H1 (cell line): ENCODE data around the gene SPRYD4. TPM values are rescaled to one million over a fixed set of nuclear protein-coding genes. Genes with fewer than 3 reads are reported as not detected.
A peak's percentile ranks its signal among the peaks of the same experiment; 100 is the strongest.

Experiments used
- CTCF ChIA-PET: fragments of 300-600 bp; sonication (Branson Sonifier 250); formaldehyde crosslinking; loops from one replicate; lab custom pipeline; 2021; ENCODE audit not compliant: partially characterized antibody; lab: Charles Lee
- POLR2A ChIA-PET: fragments of 300-600 bp; sonication (Branson Sonifier 250); formaldehyde crosslinking; loops from one replicate; lab custom pipeline; 2021; ENCODE audit warnings: inconsistent platforms; ENCODE audit not compliant: partially characterized antibody; lab: Charles Lee
- DNase-seq, 2 experiments: peaks; one replicate each; pipeline versions ENCODE4 v3.0.0 to v3.0.0-alpha.2; 2010 to 2022; ENCODE audit warnings: low spot score in 2 of 2, low read depth in 1 of 2, mixed read lengths in 1 of 2
- FAIRE-seq: peaks from 2 replicates; lab custom pipeline; 2011; peaks lifted over from hg19 to GRCh38; lab: Jason Lieb, UNC
- H2AFZ ChIP-seq: 2 replicates; pipeline ENCODE4 v1.8.1; 2012; ENCODE audit warnings: low read length, inconsistent platforms
- H2AK5ac ChIP-seq: 2 replicates; pipeline ENCODE4 v1.6.1; 2013; ENCODE audit warnings: low read depth, low read length
- H2BK120ac ChIP-seq: replicated peaks from 2 replicates; pipeline ENCODE3; 2013; ENCODE audit warnings: low read depth, low read length, inconsistent platforms
- H2BK12ac ChIP-seq: 2 replicates; pipeline ENCODE4 v1.6.1; 2013; ENCODE audit warnings: low read depth, low read length
- H2BK15ac ChIP-seq: 2 replicates; pipeline ENCODE4 v1.6.1; 2013; ENCODE audit warnings: low read length
- H2BK20ac ChIP-seq: 2 replicates; pipeline ENCODE4 v1.6.1; 2013; ENCODE audit warnings: low read length
- H2BK5ac ChIP-seq: 2 replicates; pipeline ENCODE4 v1.6.1; 2013; ENCODE audit warnings: low read depth, low read length
- H3K14ac ChIP-seq: 2 replicates; pipeline ENCODE4 v1.6.1; 2013; ENCODE audit warnings: inconsistent platforms; ENCODE audit not compliant: insufficient read length
- H3K18ac ChIP-seq: 2 replicates; pipeline ENCODE4 v1.6.1; 2013; ENCODE audit warnings: low read length; ENCODE audit errors: extremely low read depth
- H3K23ac ChIP-seq: 2 replicates; pipeline ENCODE4 v1.6.1; 2013; ENCODE audit warnings: inconsistent platforms; ENCODE audit not compliant: insufficient read length
- H3K23me2 ChIP-seq: 2 replicates; pipeline ENCODE4 v1.6.1; 2013; ENCODE audit warnings: low read depth, low read length
- H3K27ac ChIP-seq: 2 replicates; pipeline ENCODE4 v1.6.1; 2011; ENCODE audit warnings: low read depth, low read length, inconsistent platforms
- H3K27me3 ChIP-seq, 4 experiments: replicated peaks in 1 of 4; 1 replicate in 1 of 4; 2 replicates in 3 of 4; pipeline versions ENCODE4 v1.6.1 to v1.8.1; 2011 to 2013; ENCODE audit warnings: low read length in 3 of 4, mild to moderate bottlenecking in 3 of 4, inconsistent platforms in 2 of 4, mixed read lengths in 2 of 4, moderate library complexity in 1 of 4; ENCODE audit not compliant: control insufficient read depth in 3 of 4, insufficient read depth in 3 of 4; ENCODE audit errors: extremely low read depth in 1 of 4
- H3K36me3 ChIP-seq, 4 experiments: 2 replicates each; pipeline versions ENCODE4 v1.6.1 to v1.8.1; 2011 to 2013; ENCODE audit warnings: mild to moderate bottlenecking in 4 of 4, low read length in 3 of 4, moderate library complexity in 2 of 4, control low read depth in 1 of 4, inconsistent platforms in 1 of 4; ENCODE audit not compliant: insufficient read depth in 4 of 4, control insufficient read depth in 2 of 4
- H3K4ac ChIP-seq: replicated peaks from 2 replicates; pipeline ENCODE3; 2013; ENCODE audit warnings: low read length, low read depth, mixed read lengths, inconsistent platforms; ENCODE audit not compliant: insufficient read length
- H3K4me1 ChIP-seq, 4 experiments: replicated peaks in 1 of 4; 1 replicate in 1 of 4; 2 replicates in 3 of 4; pipeline versions ENCODE4 v1.6.1 to v1.8.1; 2011 to 2013; ENCODE audit warnings: low read length in 3 of 4, inconsistent platforms in 2 of 4, mixed read lengths in 1 of 4; ENCODE audit not compliant: insufficient read depth in 4 of 4, control insufficient read depth in 3 of 4
- H3K4me2 ChIP-seq, 2 experiments: 2 replicates each; pipeline versions ENCODE4 v1.6.1 to v1.8.1; 2011 to 2013; ENCODE audit warnings: low read depth in 2 of 2, low read length in 2 of 2, control low read depth in 1 of 2, inconsistent platforms in 1 of 2, mild to moderate bottlenecking in 1 of 2; ENCODE audit not compliant: insufficient read depth in 1 of 2
- H3K4me3 ChIP-seq, 4 experiments: fragments of 200-600, 300-600 bp in 1 of 4; sonication (generic), shearing (Covaris generic), sonication (Bioruptor Twin) in 1 of 4; 2 replicates each; pipeline versions ENCODE4 v1.5.1 to v1.8.1; 2011 to 2016; ENCODE audit warnings: low read length in 4 of 4, low read depth in 3 of 4, control low read depth in 2 of 4, inconsistent platforms in 2 of 4, mild to moderate bottlenecking in 2 of 4, mixed read lengths in 1 of 4, moderate library complexity in 1 of 4; ENCODE audit not compliant: insufficient read depth in 2 of 4; ENCODE audit errors: extremely low read depth in 1 of 4
- H3K56ac ChIP-seq: replicated peaks from 2 replicates; pipeline ENCODE3; 2013; ENCODE audit warnings: low read depth, mild to moderate bottlenecking, mixed read lengths, low read length, inconsistent platforms; ENCODE audit not compliant: insufficient read length
- H3K79me1 ChIP-seq: 2 replicates; pipeline ENCODE4 v1.6.1; 2013; ENCODE audit warnings: low read depth, low read length, control low read depth
- H3K79me2 ChIP-seq, 2 experiments: 2 replicates each; pipeline versions ENCODE4 v1.6.1 to v1.8.1; 2012 to 2013; ENCODE audit warnings: low read length in 2 of 2, mild to moderate bottlenecking in 2 of 2, inconsistent platforms in 1 of 2; ENCODE audit not compliant: insufficient read depth in 2 of 2, control insufficient read depth in 1 of 2
- H3K9ac ChIP-seq, 4 experiments: replicated peaks in 1 of 4; 1 replicate in 1 of 4; 2 replicates in 3 of 4; pipeline versions ENCODE4 v1.6.1 to v1.8.1; 2011 to 2013; ENCODE audit warnings: low read depth in 3 of 4, low read length in 3 of 4, control low read depth in 2 of 4, mild to moderate bottlenecking in 2 of 4, moderate library complexity in 2 of 4, inconsistent platforms in 1 of 4; ENCODE audit errors: extremely low read depth in 1 of 4
- H3K9me3 ChIP-seq, 2 experiments: 2 replicates each; pipeline versions ENCODE4 v1.6.1 to v1.8.1; 2012 to 2013; ENCODE audit warnings: mild to moderate bottlenecking in 2 of 2, moderate library complexity in 2 of 2, control low read depth in 1 of 2, inconsistent platforms in 1 of 2, low read depth in 1 of 2, low read length in 1 of 2, mixed read lengths in 1 of 2; ENCODE audit not compliant: insufficient read depth in 2 of 2
- H4K20me1 ChIP-seq, 2 experiments: replicated peaks in 1 of 2; 2 replicates each; pipeline versions ENCODE3 to v1.8.1; 2011 to 2013; ENCODE audit warnings: inconsistent platforms in 2 of 2, low read length in 2 of 2, mild to moderate bottlenecking in 1 of 2; ENCODE audit not compliant: insufficient read depth in 2 of 2, control insufficient read depth in 1 of 2
- H4K5ac ChIP-seq: 2 replicates; pipeline ENCODE4 v1.6.1; 2013; ENCODE audit warnings: low read length, low read depth, mixed read lengths, inconsistent platforms; ENCODE audit not compliant: insufficient read length
- H4K8ac ChIP-seq: 2 replicates; pipeline ENCODE4 v1.8.0; 2013; ENCODE audit warnings: mild to moderate bottlenecking, moderate library complexity, low read length, inconsistent platforms; ENCODE audit not compliant: insufficient read depth; ENCODE audit errors: extremely low read depth
- H4K91ac ChIP-seq: replicated peaks from 2 replicates; pipeline ENCODE3; 2013; ENCODE audit warnings: low read length, mixed read lengths, inconsistent platforms; ENCODE audit not compliant: insufficient read length
- ATF2 ChIP-seq: IDR thresholded peaks from 2 replicates; pipeline ENCODE4 v1.6.1; 2012; ENCODE audit warnings: low read length, inconsistent platforms
- E2F6 ChIP-seq: IDR thresholded peaks from 2 replicates; pipeline ENCODE4 v1.6.1; 2012; ENCODE audit warnings: inconsistent platforms
- POLR2AphosphoS5 ChIP-seq: IDR thresholded peaks from 2 replicates; pipeline ENCODE4 v1.6.1; 2011; ENCODE audit warnings: low read depth, low read length
- RBBP5 ChIP-seq: IDR thresholded peaks from 2 replicates; pipeline ENCODE4 v1.7.1; 2012; ENCODE audit warnings: low read depth, mild to moderate bottlenecking, inconsistent platforms, low read length, moderate library complexity, borderline replicate concordance
- SP2 ChIP-seq: IDR thresholded peaks from 2 replicates; pipeline ENCODE4 v1.6.1; 2012; ENCODE audit warnings: mild to moderate bottlenecking, low read length, inconsistent platforms
- SUZ12 ChIP-seq: fragments of 200-600 bp; sonication (generic); IDR thresholded peaks from 2 replicates; pipeline ENCODE4 v1.6.1; 2012; ENCODE audit warnings: mild to moderate bottlenecking, inconsistent platforms, low read length, moderate library complexity, mixed read lengths
- TBP ChIP-seq: IDR thresholded peaks from 2 replicates; pipeline ENCODE4 v1.6.1; 2011; ENCODE audit warnings: low read depth, low read length, improper control_type of control experiment
- ZNF274 ChIP-seq: IDR thresholded peaks from 2 replicates; pipeline ENCODE4 v1.7.0; 2012; ENCODE audit warnings: low read length, borderline replicate concordance; ENCODE audit errors: extremely low read depth
- WGBS, 2 experiments: shearing (Covaris generic) in 1 of 2; methylation state at CpG; one replicate each; pipeline versions ENCODE4 v1.1.6 to v1.1.7; 2013 to 2015; ENCODE audit warnings: low lambda C conversion rate in 2 of 2, mixed read lengths in 2 of 2, inconsistent platforms in 1 of 2, low coverage in 1 of 2, missing lambda C conversion rate in 1 of 2; ENCODE audit not compliant: insufficient replicate concordance in 2 of 2, insufficient coverage in 1 of 2, insufficient read length in 1 of 2; ENCODE audit errors: extremely low coverage in 1 of 2, missing lambda C conversion rate in 1 of 2; 5-methylcytosine and 5-hydroxymethylcytosine counted together
- polyA plus RNA-seq, 7 experiments: library from polyadenylated mRNA; depleted of rRNA in 3 of 7; stranded (reverse) in 5 of 7; unstranded in 2 of 7; fragments of >200 nt in 5 of 7; fragments of 200-250 nt in 2 of 7; gene quantifications; 1 replicate in 5 of 7; 2 replicates in 1 of 7; 4 replicates in 1 of 7; pipeline versions ENCODE4 v1.2.1 to v1.2.3, GENCODE V29; 2011 to 2013; ENCODE audit warnings: missing spikeins in 2 of 7, mixed read lengths in 2 of 7
- total RNA-seq: library from RNA; stranded (reverse); fragmentation: NEBNext Ultra II Directional; extraction: Animal tissue kit (Norgen Biotek cat#: 25700); gene quantifications from 2 replicates; pipeline ENCODE4 v1.2.1, GENCODE V29; 2021
- TF ChIP-seq, protein P1 (sequence below): IDR thresholded peaks from 2 replicates; pipeline ENCODE4 v1.6.1; 2012; ENCODE audit warnings: inconsistent platforms

Gene SPRYD4
- total and polyA plus RNA-seq, 2 of the 8 experiments (the other 6 are each of a cell fraction or from before 2014, with no cell fraction given) = 4.3 to 5.3 TPM

GRCh38 chr12:56487448-56488040 lies 19.2 kb downstream of the SPRYD4 start:
- peak overlapping the region; percentile 46; the same call in 1 of the 2 replicates for H2BK5ac ChIP-seq
- H3K79me2 ChIP-seq = no peaks in the 10 kb centered on the region
- no peak overlapping the region for H3K23ac ChIP-seq
- peaks cover 0 to 5% of the 10 kb centered on the region in 2 experiments; a peak in 2 of 4 replicates for H3K9me3 ChIP-seq
- H3K27ac ChIP-seq = no peak overlapping the region
- no peak overlapping the region for H3K14ac ChIP-seq
- DNase-seq (peak in 1 of 2 experiments; percentile 83), FAIRE-seq (no peak)
- no peaks in the 10 kb centered on the region for H4K20me1 ChIP-seq
- peak overlapping the region; percentile 99 for H2BK15ac ChIP-seq
- H2AFZ ChIP-seq = peak overlapping the region; percentile 93
- peaks cover 2 to 5% (median 3%) of the 10 kb centered on the region in 4 experiments; a peak in 6 of 7 replicates for H3K4me1 ChIP-seq
- peak overlapping the region; percentile 78; the same call in 1 of the 2 replicates for H2BK20ac ChIP-seq
- H3K27me3 ChIP-seq = peaks cover 7 to 35% (median 32%) of the 10 kb centered on the region in 4 experiments
- H4K8ac ChIP-seq = peak overlapping the region; percentile 68
- CTCF ChIA-PET = interaction anchor here (1.0 to 1.3 kb wide), 2 partner anchors 26 to 149 kb away, joined by 3 to 5 read pairs; no protein-coding TSS in a partner anchor
- H3K18ac ChIP-seq = peak overlapping the region; percentile 65
- H2BK120ac ChIP-seq = peak overlapping the region; percentile 16
- no peaks in the 10 kb centered on the region; a peak in 1 of 8 replicates for H3K36me3 ChIP-seq
- H3K9ac ChIP-seq = peak overlapping the region in 3 of 4 experiments; percentile 56 to 72 (median 62); a peak in 6 of 7 replicates
- WGBS, 2 experiments = 7% methylated on average over 38 of the region's 44 CpGs; no CpG with 5 or more reads in 1 of the 2 experiments
- no peaks in the 10 kb centered on the region for H3K79me1 ChIP-seq
- no peak overlapping the region for H2AK5ac ChIP-seq
- peak overlapping the region; percentile 56; the same call in 1 of the 2 replicates for H2BK12ac ChIP-seq
- H3K4me3 ChIP-seq = peak overlapping the region; percentile 65 to 92 (median 74)
- H4K91ac ChIP-seq = peak overlapping the region; percentile 84
- peak overlapping the region; percentile 79 for H3K4ac ChIP-seq
- peak overlapping the region; percentile 24 for H3K56ac ChIP-seq
- peaks cover 12% of the 10 kb centered on the region for H3K23me2 ChIP-seq
- peak overlapping the region; percentile 83 to 96 for H3K4me2 ChIP-seq
- H4K5ac ChIP-seq = no peak overlapping the region
- POLR2A ChIA-PET = interaction anchor here (1.0 to 1.9 kb wide), 5 partner anchors 9 to 34 kb away, joined by 3 to 10 read pairs (median 5); partner anchors contain the start of gene RBMS2
- peak; percentile 50; the same call in 1 of the 2 replicates for TF ChIP-seq TBP
- TF ChIP-seq, protein P1, sequence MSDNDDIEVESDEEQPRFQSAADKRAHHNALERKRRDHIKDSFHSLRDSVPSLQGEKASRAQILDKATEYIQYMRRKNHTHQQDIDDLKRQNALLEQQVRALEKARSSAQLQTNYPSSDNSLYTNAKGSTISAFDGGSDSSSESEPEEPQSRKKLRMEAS = peak; percentile 84
- TF ChIP-seq RBBP5 = peak; percentile 79; the same call in 1 of the 2 replicates
- peak; percentile 35; the same call in 1 of the 2 replicates for TF ChIP-seq POLR2AphosphoS5
- peak; percentile 51; the same call in 1 of the 2 replicates for TF ChIP-seq SUZ12
- TF ChIP-seq E2F6 = peak; percentile 36; the same call in 1 of the 2 replicates
- TF ChIP-seq ATF2 = no peak
- TF ChIP-seq SP2 = no peak
- no peak for TF ChIP-seq ZNF274
